SU-DHL-6 (cell line): ENCODE results near the gene HLA-DRA.

Experiments used
- H2AFZ ChIP-seq: fragments of 200-600 bp; sonication (generic); 2 replicates; pipeline ENCODE4 v1.6.1; 2014; ENCODE audit warnings: low read depth, mild to moderate bottlenecking, moderate library complexity, mixed read lengths, antibody characterized with exemption, low read length; ENCODE audit not compliant: severe bottlenecking
- H3F3A ChIP-seq: fragments of 200-600 bp; shearing (Covaris generic); 2 replicates; pipeline ENCODE4 v1.6.0; 2016; ENCODE audit warnings: antibody characterized with exemption, mild to moderate bottlenecking; ENCODE audit not compliant: insufficient read depth
- H3K27ac ChIP-seq: fragments of 200-600 bp; sonication (generic); 2 replicates; pipeline ENCODE4 v1.5.1; 2016; ENCODE audit warnings: low read depth, mild to moderate bottlenecking, low read length, moderate library complexity, mixed read lengths
- H3K27me3 ChIP-seq: fragments of 200-600 bp; sonication (generic), shearing (Covaris generic); 2 replicates; pipeline ENCODE4 v1.6.0; 2014; ENCODE audit warnings: mild to moderate bottlenecking, low read length
- H3K36me3 ChIP-seq: fragments of 200-600 bp; sonication (generic); 2 replicates; pipeline ENCODE4 v1.6.1; 2014; ENCODE audit warnings: mild to moderate bottlenecking, low read length, mixed read lengths
- H3K4me2 ChIP-seq: fragments of 300-600, 200-600 bp; shearing (Covaris generic), sonication (generic); 2 replicates; pipeline ENCODE4 v1.6.0; 2014; ENCODE audit warnings: low read length, low read depth, mild to moderate bottlenecking; ENCODE audit not compliant: poor library complexity, severe bottlenecking
- H3K4me3 ChIP-seq: fragments of 200-600 bp; sonication (generic); 2 replicates; pipeline ENCODE4 v1.5.1; 2014; ENCODE audit warnings: antibody characterized with exemption, low read length, mild to moderate bottlenecking, mixed read lengths; ENCODE audit not compliant: insufficient read depth, poor library complexity, severe bottlenecking
- H3K79me2 ChIP-seq: fragments of 200-600 bp; sonication (generic); 2 replicates; pipeline ENCODE4 v1.6.1; 2014; ENCODE audit warnings: mild to moderate bottlenecking, low read length, moderate library complexity; ENCODE audit not compliant: insufficient read depth
- H3K9ac ChIP-seq: fragments of 200-600 bp; sonication (generic); 2 replicates; pipeline ENCODE4 v1.7.0; 2014; ENCODE audit warnings: mild to moderate bottlenecking, low read length
- H3K9me2 ChIP-seq: fragments of 200-600 bp; sonication (generic); replicated peaks from 2 replicates; pipeline ENCODE4 v1.6.1; 2014; ENCODE audit warnings: low read length; ENCODE audit not compliant: insufficient read depth
- H3K9me3 ChIP-seq: fragments of 200-600 bp; sonication (generic); 2 replicates; pipeline ENCODE4 v1.6.1; 2014; ENCODE audit warnings: low read length, mixed read lengths; ENCODE audit not compliant: insufficient read depth
- H4K20me1 ChIP-seq: fragments of 200-600 bp; sonication (generic); 2 replicates; pipeline ENCODE4 v1.6.1; 2014; ENCODE audit warnings: low read depth, mild to moderate bottlenecking, antibody characterized with exemption, low read length, moderate library complexity, mixed read lengths
- CTCF ChIP-seq: fragments of 200-600 bp; sonication (generic); IDR thresholded peaks from one replicate; pipeline ENCODE4 v1.5.1; 2017; ENCODE audit warnings: antibody characterized with exemption, mild to moderate bottlenecking, low read length, moderate library complexity; ENCODE audit not compliant: insufficient read depth, poor library complexity, severe bottlenecking
- EZH2phosphoT487 ChIP-seq: fragments of 200-600 bp; sonication (generic), shearing (Covaris generic); conservative IDR thresholded peaks from 2 replicates; pipeline ENCODE4 v1.6.1; 2018; ENCODE audit warnings: mild to moderate bottlenecking, antibody characterized with exemption, low read length, moderate library complexity, mixed read lengths

HLA-DRA gene

GRCh38 chr6:32457054-32457453 is 17.4 kb downstream of the HLA-DRA start:
- TF ChIP-seq CTCF = no peak
- TF ChIP-seq EZH2phosphoT487 = no peak
- Histone ChIP-seq H3K36me3 (no peaks in the 10 kb centered on the region), H3K9me2 (no peaks in the 10 kb centered on the region), H3K79me2 (no peaks in the 10 kb centered on the region), H3K9me3 (peaks cover 8% of the 10 kb centered on the region; the same call in 1 of the 2 replicates), H3K9ac (no peak overlapping the region), H3F3A (no peaks in the 10 kb centered on the region), H3K27ac (no peak overlapping the region), H4K20me1 (no peaks in the 10 kb centered on the region), H3K4me3 (no peak overlapping the region), H2AFZ (no peak overlapping the region), H3K4me2 (no peak overlapping the region), H3K27me3 (no peaks in the 10 kb centered on the region)

DNA sequence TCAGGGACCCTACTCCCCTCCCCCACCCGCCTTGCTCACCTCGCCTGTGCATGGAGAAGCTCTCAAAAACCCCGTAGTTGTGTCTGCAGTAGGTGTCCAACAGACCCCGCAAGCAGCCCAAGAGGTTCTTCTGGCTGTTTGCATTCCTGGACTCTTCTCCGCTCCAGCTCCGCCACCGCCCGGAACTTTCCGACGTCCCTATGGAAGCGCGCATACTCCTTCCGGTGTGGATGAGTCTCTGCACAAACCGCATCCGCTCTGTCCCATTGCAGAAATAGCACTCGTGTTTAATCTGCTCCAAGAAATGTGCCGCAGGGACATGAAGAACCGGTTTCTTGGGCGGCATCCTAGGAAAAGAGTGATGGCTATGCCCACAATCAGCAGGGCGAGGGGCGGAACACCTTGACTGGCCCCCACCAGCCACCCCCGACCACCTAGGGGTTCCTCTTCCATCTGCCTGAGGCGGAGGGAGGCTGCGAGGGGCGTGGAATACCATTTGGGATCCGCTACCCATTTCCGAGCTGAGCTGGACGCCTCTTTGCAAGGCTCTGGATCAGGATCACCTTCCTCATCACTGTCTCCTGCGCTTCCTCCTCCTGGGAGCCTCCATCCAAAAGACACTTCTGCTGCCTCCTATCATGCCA is 20.2 kb downstream of the HLA-DRA start:
- Histone ChIP-seq H3K9me2 (no peaks in the 10 kb centered on the region), H4K20me1 (no peaks in the 10 kb centered on the region), H3K27ac (no peak overlapping the region), H3K4me2 (peak overlapping the region; percentile 9), H3K79me2 (no peaks in the 10 kb centered on the region), H3K9me3 (no peaks in the 10 kb centered on the region), H3K36me3 (no peaks in the 10 kb centered on the region), H3K4me3 (no peak overlapping the region), H3F3A (no peaks in the 10 kb centered on the region), H2AFZ (no peak overlapping the region), H3K27me3 (no peaks in the 10 kb centered on the region), H3K9ac (no peak overlapping the region)
- TF ChIP-seq EZH2phosphoT487 = no peak
- no peak for TF ChIP-seq CTCF

- H2AFZ ChIP-seq = no peak overlapping the region
- no peaks in the 10 kb centered on the region for H3K27me3 ChIP-seq
- H3K27ac ChIP-seq = no peak overlapping the region
- no peaks in the 10 kb centered on the region for H4K20me1 ChIP-seq
- no peaks in the 10 kb centered on the region for H3K79me2 ChIP-seq
- TF ChIP-seq CTCF = peak; percentile 36
- TF ChIP-seq EZH2phosphoT487 = no peak
- H3K9ac ChIP-seq = no peak overlapping the region
- H3F3A ChIP-seq = no peaks in the 10 kb centered on the region
- no peaks in the 10 kb centered on the region; the same call in 1 of the 2 replicates for H3K9me3 ChIP-seq
- H3K36me3 ChIP-seq = no peaks in the 10 kb centered on the region
- no peak overlapping the region for H3K4me2 ChIP-seq
- no peaks in the 10 kb centered on the region for H3K9me2 ChIP-seq
- H3K4me3 ChIP-seq = no peak overlapping the region
These were observed 20.8 kb downstream of the HLA-DRA start for GRCh38 chr6:32460528-32460927.
